Stimulated activated CD8-positive, alpha-beta memory T cell treated with anti-CD3 and anti-CD28 coated beads, Interleukin-4, amount 100 ng/mL, for 48 hours (primary cell): ENCODE results near the gene CDH3.
A peak's percentile ranks its signal among the peaks of the same experiment; 100 is the strongest.

Experiments
- DNase-seq: peaks from one replicate; pipeline ENCODE4 v3.0.0-alpha.2; 2020

Gene CDH3

DNA sequence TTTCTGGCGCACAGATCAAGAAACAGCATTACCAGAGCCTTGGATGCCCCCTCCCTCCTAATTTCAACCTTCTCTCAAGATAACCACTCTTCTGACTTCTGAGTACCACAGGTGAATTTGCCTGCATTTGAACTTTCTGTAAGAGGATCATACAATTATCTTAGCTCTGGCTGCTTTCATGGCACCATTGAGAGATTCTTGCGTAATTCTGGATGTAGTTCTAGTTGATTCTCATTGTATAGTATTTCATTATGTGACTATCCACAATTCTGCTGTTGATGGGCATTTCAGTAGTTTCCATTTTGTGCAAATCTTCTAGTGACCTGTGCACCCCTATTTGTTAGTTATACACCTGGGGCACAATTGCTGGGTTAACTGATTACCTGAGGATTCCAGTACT lies 7.5 kb downstream of the CDH3 start:
- DNase-seq, result no peak

DNA sequence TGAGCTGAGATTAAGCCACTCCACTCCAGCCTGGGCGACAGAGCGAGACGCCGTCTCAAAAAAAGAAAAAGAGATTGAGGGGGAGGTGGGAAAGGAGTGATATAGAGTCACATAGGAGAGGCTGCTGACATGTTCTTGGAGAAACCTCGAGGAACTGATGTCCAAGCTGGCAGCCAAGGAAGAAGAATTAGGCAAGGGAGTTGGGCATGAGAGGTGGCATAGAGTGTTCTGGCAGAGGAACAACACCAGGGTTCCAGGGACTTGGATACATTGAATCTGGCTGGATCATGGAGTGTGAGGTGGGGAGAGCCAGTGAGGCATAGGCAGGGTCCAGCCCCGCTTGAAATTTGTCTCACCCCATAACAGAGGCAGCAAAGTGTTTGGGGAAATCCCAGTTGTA lies 10.7 kb downstream of the CDH3 start:
- DNase-seq, result no peak

DNA sequence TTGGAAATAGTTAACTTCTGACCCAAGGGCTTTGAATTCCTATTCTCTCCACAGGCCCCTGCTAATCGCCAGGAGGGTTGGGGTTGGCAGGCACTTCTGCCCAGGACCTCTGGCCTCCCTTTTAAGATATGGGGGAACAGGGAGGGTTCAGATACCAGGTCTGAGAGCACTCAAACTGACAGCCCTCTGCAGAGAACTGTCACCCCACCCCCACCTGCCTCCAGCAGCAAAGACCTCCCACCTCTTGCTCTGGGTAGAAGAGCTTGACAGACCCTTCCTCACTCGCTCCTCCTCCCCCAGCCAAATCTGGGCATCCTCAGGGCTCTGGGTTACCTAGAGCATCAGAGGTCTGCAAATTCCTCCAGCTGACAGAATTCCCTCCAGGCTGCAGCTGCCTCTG lies 11.6 kb downstream of the CDH3 start:
- DNase-seq, result no peak

DNA sequence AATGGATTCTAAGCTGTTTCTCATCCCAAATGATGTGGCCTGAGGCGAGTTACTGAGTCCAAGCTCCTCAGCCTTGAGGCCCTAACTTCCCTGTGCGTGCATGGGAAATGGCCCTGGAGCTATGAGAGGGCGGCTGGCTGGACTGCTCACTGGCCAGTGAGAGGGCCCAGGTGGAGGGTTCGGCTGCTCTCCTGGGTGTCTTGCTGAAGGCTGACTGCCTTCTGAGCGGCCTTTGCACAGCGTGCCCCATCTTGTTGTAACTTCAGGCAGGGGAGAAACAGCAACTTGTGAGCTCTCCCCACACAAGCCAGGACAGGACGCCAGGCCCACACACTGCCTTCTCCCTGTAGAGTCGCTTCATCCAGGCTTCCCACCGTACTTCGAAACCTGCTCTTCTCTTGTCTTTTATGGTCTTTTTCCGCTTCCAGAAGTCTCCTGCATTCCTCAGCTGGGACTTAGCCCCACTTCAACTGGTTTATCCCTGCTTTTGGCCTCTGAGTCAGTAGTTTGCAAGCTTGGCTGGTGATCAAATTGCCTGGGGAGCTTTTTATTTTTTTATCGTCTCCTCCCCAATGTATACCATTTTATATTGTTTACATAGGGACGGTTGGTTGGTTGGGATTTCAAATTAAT lies 13.3 kb downstream of the CDH3 start:
- DNase-seq, result no peak

DNA sequence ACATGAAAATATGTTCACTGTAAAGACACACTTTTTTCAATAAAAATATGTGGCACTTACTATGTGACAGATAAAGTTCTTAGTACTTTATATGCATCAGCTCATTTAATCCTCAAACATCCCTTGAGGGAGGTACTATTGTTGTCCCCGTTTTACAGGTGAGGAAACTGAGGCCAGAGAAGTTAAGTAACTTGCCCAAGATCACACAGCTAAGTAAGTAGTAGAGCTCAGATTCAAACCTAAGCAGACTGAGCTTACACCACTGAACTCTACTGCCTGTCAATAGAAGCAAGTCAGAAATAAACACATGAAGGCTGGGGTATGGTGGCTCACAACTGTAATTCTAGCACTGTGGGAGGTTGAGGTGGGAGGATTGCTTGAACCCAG lies 13.9 kb downstream of the CDH3 start:
- no peak for DNase-seq

DNA sequence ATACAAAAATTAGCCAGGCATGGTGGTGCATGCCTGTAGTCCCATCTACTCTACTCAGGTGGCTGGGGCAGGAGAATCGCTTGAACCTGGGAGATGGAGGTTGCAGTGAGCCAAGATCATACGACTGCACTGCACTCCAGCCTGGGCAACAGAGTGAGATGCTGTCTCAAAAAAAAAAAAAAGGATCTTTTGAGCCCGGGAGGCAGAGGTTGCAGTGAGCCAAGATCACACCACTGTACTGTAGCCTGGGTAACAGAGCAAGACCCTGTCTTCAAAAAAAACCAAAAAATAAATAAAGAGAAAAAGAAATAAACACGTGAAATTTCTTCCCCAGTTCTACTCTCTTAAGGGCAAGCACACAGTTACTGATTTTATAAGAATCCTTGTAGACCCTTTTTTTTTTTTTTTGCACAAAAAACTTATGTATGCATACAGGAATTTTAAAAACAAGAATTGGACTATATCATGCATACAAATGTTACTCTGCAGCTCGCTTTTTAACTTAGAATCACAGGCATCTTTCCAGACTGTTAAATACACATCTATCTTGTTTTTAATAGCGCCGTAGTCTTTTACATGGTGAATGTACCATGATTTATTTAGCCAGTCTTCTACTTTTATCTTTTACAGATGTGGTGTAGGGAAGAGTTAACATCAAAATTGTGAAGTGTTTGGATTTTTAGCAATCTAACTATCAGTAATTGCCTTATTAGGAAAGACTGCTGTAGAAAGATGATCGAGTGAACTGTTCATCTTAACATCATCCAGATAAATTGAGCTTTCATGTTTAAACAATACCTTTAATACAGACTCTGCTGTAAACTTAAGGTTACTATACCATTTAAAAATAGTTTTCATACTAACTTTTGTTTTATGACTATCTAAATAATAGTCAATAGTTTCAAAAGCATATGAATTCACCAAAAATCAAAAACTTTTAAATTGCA lies 14.6 kb downstream of the CDH3 start:
- no peak for DNase-seq

DNA sequence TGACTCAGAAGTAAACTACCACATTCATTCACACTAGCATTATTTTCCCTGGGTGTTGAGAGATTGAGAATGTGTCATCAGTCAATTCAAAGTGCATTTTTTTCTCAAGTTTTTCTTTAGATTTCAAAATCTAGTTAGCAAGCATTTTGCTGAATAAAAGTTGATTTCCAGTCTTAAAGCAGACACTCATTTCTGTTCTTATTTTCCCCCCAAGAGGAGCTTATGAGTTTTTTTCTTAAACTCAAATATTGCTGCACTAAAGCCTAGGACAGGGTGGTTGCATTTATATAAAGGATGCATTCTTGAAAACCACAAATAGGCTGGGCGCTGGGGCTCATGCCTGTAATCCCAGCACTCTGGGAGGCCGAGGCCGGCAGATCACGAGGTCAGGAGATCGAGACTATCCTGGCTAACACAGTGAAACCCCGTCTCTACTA lies 15.3 kb downstream of the CDH3 start:
- no peak for DNase-seq

DNA sequence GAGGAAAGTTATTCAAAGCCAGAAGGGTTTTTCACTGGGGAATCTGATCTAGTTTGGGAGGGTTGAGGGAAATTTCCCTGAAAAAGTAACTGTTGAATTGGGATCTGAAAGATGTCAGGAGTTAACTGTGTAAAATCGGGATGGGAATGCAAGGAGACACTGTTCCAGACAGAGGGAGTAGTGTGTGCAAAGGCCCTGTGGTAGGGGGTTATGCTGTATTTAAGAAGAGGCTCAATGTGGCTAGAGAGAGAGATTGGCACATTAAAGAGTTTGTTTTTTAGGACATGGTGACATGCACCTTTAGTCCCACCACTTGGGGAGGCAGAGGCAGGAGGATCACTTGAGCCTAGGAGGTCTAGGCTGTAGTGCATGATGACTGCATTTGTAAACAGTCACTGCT lies 16.9 kb downstream of the CDH3 start:
- DNase-seq, result no peak

DNA sequence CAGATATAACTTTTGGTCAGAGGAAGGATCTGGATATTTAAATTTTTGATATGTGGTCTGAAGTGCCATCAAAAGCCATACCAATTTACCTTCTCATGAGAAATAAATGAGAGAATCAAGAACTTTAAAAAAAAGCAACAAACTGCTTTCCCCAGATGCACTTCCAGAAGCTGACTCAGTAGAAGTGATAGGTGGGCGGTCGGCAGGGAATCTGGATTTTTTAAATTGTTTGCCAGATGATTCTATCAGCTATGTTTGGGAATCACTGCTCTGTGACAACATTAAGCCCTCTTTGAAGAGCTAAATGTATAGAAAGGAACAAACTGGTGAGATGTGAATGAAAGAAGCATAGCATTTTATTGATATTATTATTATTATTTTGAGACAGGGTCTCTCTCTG lies 19.2 kb downstream of the CDH3 start:
- no peak for DNase-seq

DNA sequence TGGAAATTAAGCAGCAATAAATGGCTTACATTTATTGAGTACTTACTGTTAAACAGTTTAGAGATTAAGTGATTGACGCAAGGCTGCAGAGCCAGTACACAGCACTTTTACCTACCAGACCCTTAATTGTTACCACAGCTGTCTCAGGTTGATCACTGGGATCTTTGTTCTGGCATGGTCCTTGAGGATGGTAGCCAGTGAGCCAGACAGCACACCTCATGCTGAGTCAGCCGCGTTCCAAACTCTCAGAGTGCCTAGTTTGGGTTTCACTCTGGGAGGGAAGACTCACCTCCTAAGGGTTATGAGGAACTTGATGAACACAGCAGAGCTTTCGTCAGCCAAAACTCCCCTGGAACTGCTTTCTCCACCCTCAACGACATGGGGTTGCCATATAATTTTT lies 20.4 kb downstream of the CDH3 start:
- DNase-seq, result no peak

DNA sequence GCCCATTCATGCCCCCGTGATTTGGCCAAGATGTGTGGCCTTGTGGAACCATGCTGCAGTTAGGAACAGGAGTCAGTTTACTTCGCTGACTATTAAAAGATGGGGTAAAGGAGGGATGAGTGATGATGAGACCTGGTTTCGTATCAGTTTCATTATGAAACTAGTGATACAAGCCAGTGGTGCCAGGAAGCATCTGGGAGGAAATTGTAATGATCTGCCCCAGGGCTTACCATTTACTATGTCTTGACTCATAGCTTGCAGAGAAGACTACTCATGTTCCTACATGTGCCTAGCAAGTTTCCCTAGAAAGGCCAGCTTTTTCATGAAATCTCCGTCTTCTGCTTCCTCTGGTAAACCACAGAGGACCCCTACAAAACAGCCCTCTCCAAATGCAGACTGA lies 23.2 kb downstream of the CDH3 start:
- peak; percentile 43 for DNase-seq

DNA sequence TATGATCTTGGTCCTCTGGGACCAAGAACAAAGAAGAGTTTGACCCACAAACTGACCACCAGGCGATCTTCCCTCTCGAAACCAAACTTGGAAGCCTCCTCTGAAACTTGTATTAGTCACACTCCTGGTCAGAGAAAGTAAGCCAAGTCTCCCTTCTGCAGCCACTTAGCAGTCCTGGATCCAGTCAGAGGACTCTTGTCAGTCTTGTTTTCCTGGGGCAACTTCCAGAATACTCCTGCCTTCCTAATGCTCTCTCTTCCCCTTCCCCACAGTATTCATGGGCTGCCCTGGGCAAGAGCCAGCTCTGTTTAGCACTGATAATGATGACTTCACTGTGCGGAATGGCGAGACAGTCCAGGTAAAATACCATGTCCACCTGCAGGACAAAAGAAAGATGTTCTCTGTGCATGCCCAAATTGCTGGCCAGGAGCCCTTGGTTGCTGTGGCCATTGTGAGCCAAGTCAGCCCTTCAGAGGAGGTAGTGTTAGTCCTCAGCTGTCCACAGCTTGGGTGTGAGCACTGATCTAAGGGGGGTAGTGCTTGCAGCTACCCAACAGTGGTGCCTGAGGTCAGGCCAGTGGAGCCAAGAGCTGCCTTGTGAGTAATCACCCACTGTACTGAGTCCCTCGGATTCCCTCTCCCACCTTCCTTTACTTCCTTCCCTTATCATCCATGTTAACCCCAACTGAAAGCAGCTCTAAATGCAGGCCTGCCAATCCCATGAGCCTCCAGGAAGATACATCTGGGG lies 31.2 kb downstream of the CDH3 start:
- DNase-seq, result no peak

DNA sequence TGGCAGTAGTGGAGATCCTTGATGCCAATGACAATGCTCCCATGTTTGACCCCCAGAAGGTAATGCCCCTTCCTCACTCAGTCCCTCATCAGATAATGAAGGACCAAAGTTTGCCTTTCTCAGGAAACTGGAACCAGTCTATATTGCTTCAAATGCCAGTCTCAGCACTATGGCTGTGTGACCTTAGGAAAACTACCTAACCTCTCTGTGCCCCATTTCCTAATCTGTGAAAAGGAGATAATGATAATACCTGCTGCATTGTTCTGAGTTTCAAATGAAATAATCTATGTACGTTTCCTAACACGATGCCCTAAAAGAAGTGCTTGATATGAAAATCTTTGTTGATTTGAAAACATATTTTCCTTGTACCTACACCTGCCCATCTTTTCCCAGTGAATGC lies 35.9 kb downstream of the CDH3 start:
- DNase-seq, result no peak

DNA sequence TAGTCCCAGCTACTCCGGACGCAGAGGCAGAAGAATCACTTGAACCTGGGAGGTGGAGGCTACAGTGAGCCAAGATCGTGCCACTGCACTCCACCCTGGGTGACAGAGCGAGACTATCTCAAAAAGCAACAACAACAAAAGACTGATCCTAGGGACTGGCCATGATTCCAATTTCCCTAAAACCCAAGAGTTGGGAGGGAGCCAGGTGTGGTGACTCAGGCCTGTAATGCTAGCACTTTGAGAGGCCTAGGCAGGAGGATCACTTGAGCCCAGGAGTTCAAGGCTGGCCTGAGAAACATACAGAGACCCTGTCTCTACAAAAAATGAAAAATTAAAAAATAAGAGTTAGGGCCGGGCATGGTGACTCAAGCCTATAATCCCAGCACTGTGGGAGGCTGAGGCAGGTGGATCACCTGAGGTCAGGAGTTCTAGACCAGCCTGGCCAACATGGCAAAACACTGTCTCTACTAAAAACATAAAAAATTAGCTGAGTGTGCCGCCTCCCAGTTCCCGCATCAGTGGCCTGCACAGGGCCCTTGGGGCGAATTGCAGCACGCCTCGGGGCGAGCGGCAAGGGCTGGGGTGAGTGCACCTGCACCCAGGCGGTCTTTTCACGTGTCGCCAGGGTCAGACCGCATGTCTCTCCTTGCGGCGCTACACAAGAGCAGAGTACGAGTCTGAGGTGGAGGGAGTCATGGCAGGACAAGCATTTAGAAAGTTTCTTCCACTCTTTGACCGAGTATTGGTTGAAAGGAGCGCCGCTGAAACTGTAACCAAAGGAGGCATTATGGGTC lies 40.8 kb downstream of the CDH3 start:
- no peak for DNase-seq

DNA sequence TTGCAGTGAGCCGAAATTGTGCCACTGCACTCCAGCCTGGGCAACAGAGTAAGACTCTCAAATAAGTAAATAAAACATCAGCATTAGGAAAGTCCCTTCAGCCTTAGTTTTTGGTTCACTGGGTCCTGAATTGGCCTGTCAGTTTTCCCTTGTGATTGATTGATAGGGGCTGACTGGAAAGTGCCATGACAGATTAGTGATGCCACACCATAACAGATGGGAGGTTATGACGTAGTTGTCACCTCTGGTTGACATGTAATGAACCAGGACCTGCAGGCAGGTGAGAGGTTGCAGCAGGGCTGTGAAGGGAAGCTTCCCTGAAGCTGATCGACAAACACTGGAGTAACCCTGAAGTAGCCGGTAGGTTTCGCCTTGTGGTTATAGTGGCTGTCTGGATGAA lies 41.8 kb downstream of the CDH3 start:
- DNase-seq, result no peak

DNA sequence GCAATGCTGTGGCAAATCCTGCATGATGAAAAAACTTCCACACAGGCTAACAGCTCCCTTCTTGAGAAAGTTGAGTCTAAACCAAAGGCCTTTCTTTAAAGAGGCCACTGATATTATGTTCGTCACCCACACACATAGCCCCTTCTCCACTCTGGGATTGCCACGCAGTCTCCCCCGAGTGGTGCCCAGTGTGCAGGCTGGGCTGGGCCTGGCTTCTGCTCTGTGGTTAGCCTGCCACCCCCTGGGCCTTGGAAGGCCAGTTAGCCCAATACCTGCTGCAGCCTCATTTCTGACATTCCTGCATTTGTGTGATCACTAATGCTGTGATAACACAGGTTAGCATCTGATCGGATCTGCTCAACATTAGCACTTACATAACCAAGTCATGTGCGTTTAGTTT lies 44.8 kb downstream of the CDH3 start:
- no peak for DNase-seq

DNA sequence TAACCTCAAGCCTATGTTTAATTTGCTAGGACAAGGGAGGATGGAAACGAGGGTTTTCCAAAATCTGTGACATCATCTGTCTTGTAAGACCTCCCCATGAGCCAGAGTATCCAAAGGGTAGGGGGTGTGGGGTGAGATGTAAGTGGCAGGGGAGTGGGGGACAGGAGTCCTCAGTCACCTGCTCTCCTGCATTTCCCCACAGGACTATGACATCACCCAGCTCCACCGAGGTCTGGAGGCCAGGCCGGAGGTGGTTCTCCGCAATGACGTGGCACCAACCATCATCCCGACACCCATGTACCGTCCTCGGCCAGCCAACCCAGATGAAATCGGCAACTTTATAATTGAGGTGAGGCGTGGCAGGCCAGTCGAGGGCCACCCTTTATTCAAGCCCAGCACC lies 50.5 kb downstream of the CDH3 start:
- DNase-seq, result no peak

DNA sequence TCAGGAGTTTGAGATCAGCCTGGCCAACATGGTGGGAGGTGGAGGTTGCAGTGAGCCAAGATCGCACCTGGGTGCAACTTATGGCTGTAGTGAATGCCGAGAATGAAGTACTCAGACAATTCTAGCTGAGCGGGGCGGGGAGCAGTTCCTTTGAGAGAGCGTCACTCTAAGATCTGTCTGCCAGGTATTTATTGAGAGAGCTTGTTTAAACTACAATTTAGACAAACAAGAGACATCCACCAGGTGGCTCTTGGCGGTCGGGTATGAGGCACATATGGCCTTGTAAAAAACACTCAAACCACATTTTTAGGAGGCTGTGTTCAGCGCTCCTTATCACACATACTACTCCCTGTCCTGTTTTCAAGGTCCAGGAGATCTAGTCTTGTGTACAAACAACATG lies 51.4 kb downstream of the CDH3 start:
- no peak for DNase-seq

DNA sequence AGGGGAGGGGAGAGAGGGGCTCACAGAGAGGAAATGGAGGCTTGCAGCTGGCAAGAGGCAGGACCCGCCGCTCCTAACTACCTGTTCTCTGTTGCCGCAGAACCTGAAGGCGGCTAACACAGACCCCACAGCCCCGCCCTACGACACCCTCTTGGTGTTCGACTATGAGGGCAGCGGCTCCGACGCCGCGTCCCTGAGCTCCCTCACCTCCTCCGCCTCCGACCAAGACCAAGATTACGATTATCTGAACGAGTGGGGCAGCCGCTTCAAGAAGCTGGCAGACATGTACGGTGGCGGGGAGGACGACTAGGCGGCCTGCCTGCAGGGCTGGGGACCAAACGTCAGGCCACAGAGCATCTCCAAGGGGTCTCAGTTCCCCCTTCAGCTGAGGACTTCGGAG lies 53.0 kb downstream of the CDH3 start:
- no peak for DNase-seq

DNA sequence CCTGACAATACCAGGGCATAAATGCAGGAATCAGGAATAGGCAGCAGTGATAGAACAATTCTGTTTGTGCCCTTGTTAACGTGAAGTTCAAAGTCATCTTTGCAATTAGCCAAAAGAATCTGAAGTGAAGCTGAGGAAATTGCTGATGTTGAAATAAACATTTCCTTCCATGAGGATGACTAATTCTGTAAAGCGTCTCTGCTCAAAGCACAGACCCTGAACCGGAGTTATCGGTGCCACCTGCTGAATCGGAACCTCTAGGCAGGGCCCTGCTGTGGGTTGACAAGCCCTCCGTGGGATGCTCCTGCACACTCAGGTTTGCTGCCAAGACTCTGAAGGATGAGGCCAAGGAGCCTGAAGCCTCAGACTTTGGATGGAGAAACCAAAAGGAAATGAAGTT lies 55.0 kb downstream of the CDH3 start:
- DNase-seq, result no peak

DNA sequence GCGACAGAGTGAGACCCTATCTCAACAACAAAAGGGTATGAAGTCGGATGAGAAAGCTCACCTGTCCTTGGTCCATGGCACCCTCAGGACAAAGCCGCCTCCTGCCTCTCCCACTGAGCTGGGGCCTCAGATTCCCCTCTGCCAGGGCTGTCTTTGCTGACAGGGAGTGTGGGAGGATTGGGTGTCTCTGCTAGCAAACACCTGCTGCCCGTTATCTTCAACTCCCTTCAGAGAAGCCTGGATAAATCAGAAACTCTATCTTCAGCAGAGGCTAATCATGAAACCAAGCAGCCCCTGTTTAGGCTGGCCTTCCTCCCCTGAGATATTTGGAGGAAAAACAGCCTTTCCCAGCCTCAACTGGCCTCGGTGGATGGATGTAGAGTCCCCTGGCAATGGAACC lies 55.7 kb downstream of the CDH3 start:
- no peak for DNase-seq

DNA sequence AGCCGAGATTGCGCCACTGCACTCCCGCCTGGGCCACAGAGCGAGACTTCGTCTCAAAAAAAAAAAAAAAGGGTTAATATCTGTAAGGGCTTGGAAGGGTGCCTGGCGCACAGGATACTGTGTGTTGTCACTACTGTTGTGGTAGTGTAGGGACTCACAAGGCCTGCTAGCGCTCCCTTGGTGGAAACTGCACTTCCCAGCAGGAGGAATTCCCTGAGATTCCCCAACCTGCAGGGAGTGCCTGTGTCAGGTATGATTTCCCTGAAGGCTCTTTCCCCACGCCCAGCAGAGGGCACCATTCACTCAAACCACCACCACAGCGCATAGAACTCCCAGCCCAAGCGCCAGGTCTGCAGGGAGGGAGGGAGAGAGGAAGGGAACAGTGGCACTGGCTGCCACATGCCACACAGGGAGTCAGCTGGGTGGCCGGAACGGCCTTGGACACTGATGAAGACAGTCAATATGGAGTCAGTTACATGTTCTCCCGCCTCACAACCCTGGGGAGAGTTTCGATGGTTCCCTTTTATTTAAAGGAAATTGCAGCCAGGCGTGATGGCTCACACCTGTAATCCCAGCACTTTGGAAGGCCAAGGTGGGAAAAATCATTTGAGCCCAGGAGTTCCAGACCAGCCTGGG lies 59.2 kb downstream of the CDH3 start:
- DNase-seq, result peak; percentile 81
